Brain microvascular endothelial cell (primary cell): ENCODE measurements around the gene CRTAC1.

ENCODE experiments used
- DNase-seq: peaks from one replicate; pipeline ENCODE4 v3.0.0-alpha.2; 2020
- H3K27ac ChIP-seq: fragments of 250-450 bp; sonication (Bioruptor Pico); 2 replicates; pipeline ENCODE4 v1.5.1; 2020; ENCODE audit warnings: mild to moderate bottlenecking, moderate library complexity
- H3K27me3 ChIP-seq: fragments of 250-450 bp; sonication (Bioruptor Pico); replicated peaks from 2 replicates; pipeline ENCODE4 v1.5.1; 2020; ENCODE audit warnings: mild to moderate bottlenecking
- H3K36me3 ChIP-seq: fragments of 250-450 bp; sonication (Bioruptor Pico); replicated peaks from 2 replicates; pipeline ENCODE4 v1.5.1; 2020; ENCODE audit warnings: mild to moderate bottlenecking
- H3K4me3 ChIP-seq: 2 replicates; pipeline ENCODE4 v1.5.1; 2011; ENCODE audit warnings: low read depth, mild to moderate bottlenecking, control low read depth, low read length, moderate library complexity
- CTCF ChIP-seq: IDR thresholded peaks from 2 replicates; pipeline ENCODE4 v1.5.1; 2011; ENCODE audit warnings: low read depth, mild to moderate bottlenecking, moderate library complexity, low read length, control low read depth, inconsistent platforms; ENCODE audit errors: missing control alignments
- in situ Hi-C: cut with HindIII; loops from 2 replicates; pipeline ENCODE4 v1.10.0; 2017; ENCODE audit warnings: low sequenced_read_pairs, low pct_ligation_motif_present

Gene CRTAC1

GRCh38 chr10:97904576-97904975 lies 125.8 kb downstream of the CRTAC1 start:
- DNase-seq, result no peak
- Histone ChIP-seq H3K36me3 (no peaks in the 10 kb centered on the region), H3K4me3 (no peak overlapping the region), H3K27ac (no peak overlapping the region), H3K27me3 (peaks cover 1% of the 10 kb centered on the region)
- TF ChIP-seq CTCF, result no peak
- in situ Hi-C loops, result no loop called here

- Histone ChIP-seq H3K4me3 (no peak overlapping the region), H3K36me3 (no peaks in the 10 kb centered on the region), H3K27ac (no peak overlapping the region), H3K27me3 (peaks cover 1% of the 10 kb centered on the region)
- no peak for DNase-seq
- TF ChIP-seq CTCF, result no peak
- in situ Hi-C loops, result no loop called here
These were observed 126.4 kb downstream of the CRTAC1 start for GRCh38 chr10:97904018-97904381.

GRCh38 chr10:97903128-97904017 lies 127.0 kb downstream of the CRTAC1 start:
- TF ChIP-seq CTCF, result peak; percentile 7
- Histone ChIP-seq H3K4me3 (no peak overlapping the region), H3K27ac (no peak overlapping the region), H3K36me3 (no peaks in the 10 kb centered on the region), H3K27me3 (peaks cover 1% of the 10 kb centered on the region)
- in situ Hi-C loops, result no loop called here
- DNase-seq, result no peak

GRCh38 chr10:97901381-97901780 lies 129.0 kb downstream of the CRTAC1 start:
- no peaks in the 10 kb centered on the region for H3K36me3 ChIP-seq
- no peak for DNase-seq
- no peak overlapping the region for H3K4me3 ChIP-seq
- in situ Hi-C loops, result no loop called here
- no peak overlapping the region for H3K27ac ChIP-seq
- peaks cover 1% of the 10 kb centered on the region for H3K27me3 ChIP-seq
- TF ChIP-seq CTCF, result no peak

GRCh38 chr10:97898429-97898828 lies 132.0 kb downstream of the CRTAC1 start:
- peaks cover 3% of the 10 kb centered on the region for H3K27me3 ChIP-seq
- in situ Hi-C loops, result no loop called here
- H3K4me3 ChIP-seq, result no peak overlapping the region
- no peak overlapping the region for H3K27ac ChIP-seq
- DNase-seq, result no peak
- no peak for TF ChIP-seq CTCF
- H3K36me3 ChIP-seq, result no peaks in the 10 kb centered on the region
